HCT116 (cell line): Measurements from ENCODE around the gene AGPAT3.

Experiments used
- POLR2A ChIP-seq: IDR thresholded peaks from 2 replicates; pipeline ENCODE4 v1.7.0; 2011; ENCODE audit warnings: borderline replicate concordance; ENCODE audit not compliant: insufficient read depth, insufficient read length; ENCODE audit errors: extremely low read depth
- TF ChIP-seq, protein P1 (sequence below): IDR thresholded peaks from 2 replicates; pipeline ENCODE4 v1.6.1; 2012
- TF ChIP-seq, protein P2 (sequence below), 3 experiments: fragments of 200-600 bp in 1 of 3; sonication (generic) in 1 of 3; IDR thresholded peaks in 2 of 3; conservative IDR thresholded peaks in 1 of 3; 2 replicates each; pipeline ENCODE4 v1.5.1; 2012 to 2017; ENCODE audit warnings: low read depth in 2 of 3, low read length in 2 of 3, antibody characterized with exemption in 1 of 3, borderline replicate concordance in 1 of 3, control low read depth in 1 of 3, mild to moderate bottlenecking in 1 of 3, mixed read lengths in 1 of 3, mixed run types in 1 of 3, moderate library complexity in 1 of 3; ENCODE audit not compliant: insufficient read depth in 1 of 3

GRCh38 chr21:43884861-43885417 lies 19.9 kb downstream of the AGPAT3 start:
- TF ChIP-seq, protein P1, sequence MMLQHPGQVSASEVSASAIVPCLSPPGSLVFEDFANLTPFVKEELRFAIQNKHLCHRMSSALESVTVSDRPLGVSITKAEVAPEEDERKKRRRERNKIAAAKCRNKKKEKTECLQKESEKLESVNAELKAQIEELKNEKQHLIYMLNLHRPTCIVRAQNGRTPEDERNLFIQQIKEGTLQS: no peak
- no peak for TF ChIP-seq POLR2A
- TF ChIP-seq, protein P2, sequence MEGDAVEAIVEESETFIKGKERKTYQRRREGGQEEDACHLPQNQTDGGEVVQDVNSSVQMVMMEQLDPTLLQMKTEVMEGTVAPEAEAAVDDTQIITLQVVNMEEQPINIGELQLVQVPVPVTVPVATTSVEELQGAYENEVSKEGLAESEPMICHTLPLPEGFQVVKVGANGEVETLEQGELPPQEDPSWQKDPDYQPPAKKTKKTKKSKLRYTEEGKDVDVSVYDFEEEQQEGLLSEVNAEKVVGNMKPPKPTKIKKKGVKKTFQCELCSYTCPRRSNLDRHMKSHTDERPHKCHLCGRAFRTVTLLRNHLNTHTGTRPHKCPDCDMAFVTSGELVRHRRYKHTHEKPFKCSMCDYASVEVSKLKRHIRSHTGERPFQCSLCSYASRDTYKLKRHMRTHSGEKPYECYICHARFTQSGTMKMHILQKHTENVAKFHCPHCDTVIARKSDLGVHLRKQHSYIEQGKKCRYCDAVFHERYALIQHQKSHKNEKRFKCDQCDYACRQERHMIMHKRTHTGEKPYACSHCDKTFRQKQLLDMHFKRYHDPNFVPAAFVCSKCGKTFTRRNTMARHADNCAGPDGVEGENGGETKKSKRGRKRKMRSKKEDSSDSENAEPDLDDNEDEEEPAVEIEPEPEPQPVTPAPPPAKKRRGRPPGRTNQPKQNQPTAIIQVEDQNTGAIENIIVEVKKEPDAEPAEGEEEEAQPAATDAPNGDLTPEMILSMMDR (IDR thresholded peaks at IDR 0.05 in 2 of 3, conservative IDR thresholded peaks at IDR 0.05 in 1 of 3; ENCODE audit: borderline replicate concordance in 1 of 3, insufficient read depth in 1 of 3, low read depth in 2 of 3, low read length in 2 of 3): no peak
